ENCODE results near the gene TMEM17. TPM values are rescaled to one million over a fixed set of nuclear protein-coding genes. Genes with fewer than 3 reads are reported as not detected.

The TMEM17 gene
- polyA plus RNA-seq, 2 of the 4 experiments (the other 2 are of a cell fraction), result 5.2 to 10.2 TPM

GRCh38 chr2:62479917-62480316 lies 26.1 kb downstream of the TMEM17 start:
- no peak for TF ChIP-seq CHD2 (IDR thresholded peaks at IDR 0.05; ENCODE audit: low read length, partially characterized antibody)
- no peak for TF ChIP-seq EHF (CRISPR knock-in tag; IDR thresholded peaks at IDR 0.05)
- TF ChIP-seq TP53 (CRISPR knock-in tag; IDR thresholded peaks at IDR 0.05), result no peak
- no peak for TF ChIP-seq RARB (CRISPR knock-in tag; IDR thresholded peaks at IDR 0.05)
- TF ChIP-seq ZSCAN20 (CRISPR knock-in tag; IDR thresholded peaks at IDR 0.05), result no peak
- TF ChIP-seq HOXA7 (CRISPR knock-in tag; IDR thresholded peaks at IDR 0.05), result no peak
- no peak for TF ChIP-seq GATA3 (IDR thresholded peaks at IDR 0.05; ENCODE audit: borderline replicate concordance)
- no peak for TF ChIP-seq BCL3 (IDR thresholded peaks at IDR 0.05)
- TF ChIP-seq CEBPB (IDR thresholded peaks at IDR 0.05), result no peak
- no peak for TF ChIP-seq ZFP36 (IDR thresholded peaks at IDR 0.05; ENCODE audit: borderline replicate concordance, partially characterized antibody)
- no peak for TF ChIP-seq ELK1 (IDR thresholded peaks at IDR 0.05; ENCODE audit: low read depth, low read length)
- DNase-seq (ENCODE audit: low read depth in 1 of 2, low spot score in 1 of 2) (no peak), ATAC-seq (no peak), FAIRE-seq (no peak)
- H3K4me1 ChIP-seq, result peaks cover 1% of the 10 kb centered on the region; the same call in 1 of the 3 replicates
- 93% methylated on average over 3 of the region's 3 CpGs for WGBS (ENCODE audit: missing lambda C conversion rate)
- H3K4me3 ChIP-seq, result no peak overlapping the region
- no peak overlapping the region for H3K27ac ChIP-seq
- H3K9me3 ChIP-seq, result no peaks in the 10 kb centered on the region
- no peak overlapping the region for H3K4me2 ChIP-seq
- CTCF ChIA-PET, result no interaction called here
- POLR2A ChIA-PET, result no interaction called here

GRCh38 chr2:62478093-62478580 lies 27.9 kb downstream of the TMEM17 start:
- POLR2A ChIA-PET, result no interaction called here

More at GRCh38 chr2:62478093-62478580, 27.9 kb downstream of the TMEM17 start:
- peak overlapping the region in 1 of 2 experiments; percentile 7; a peak in 1 of 6 replicates for H3K27ac ChIP-seq
- H3K4me2 ChIP-seq, result no peak overlapping the region
- 88% methylated on average over 3 of the region's 3 CpGs for WGBS (ENCODE audit: missing lambda C conversion rate)
- no peak for TF ChIP-seq FOSB (CRISPR knock-in tag; IDR thresholded peaks at IDR 0.05)
- no peak for TF ChIP-seq ESRRA (IDR thresholded peaks at IDR 0.05; ENCODE audit: borderline replicate concordance, low read length)
- no peak for TF ChIP-seq BHLHE40 (IDR thresholded peaks at IDR 0.05; ENCODE audit: low read depth, low read length)
- TF ChIP-seq RCOR1 (IDR thresholded peaks at IDR 0.05; ENCODE audit: low read depth, low read length), result no peak
- TF ChIP-seq CBX2 (IDR thresholded peaks at IDR 0.05; ENCODE audit: borderline replicate concordance, low read depth), result no peak
- no peak for TF ChIP-seq BCL3 (IDR thresholded peaks at IDR 0.05)
- TF ChIP-seq CEBPB (IDR thresholded peaks at IDR 0.05), result no peak
- no peak for TF ChIP-seq MAX (IDR thresholded peaks at IDR 0.05)
- no peak for TF ChIP-seq ELK1 (IDR thresholded peaks at IDR 0.05; ENCODE audit: low read depth, low read length)
- no peak for TF ChIP-seq JUNB (IDR thresholded peaks at IDR 0.05)
- no peak for TF ChIP-seq NR3C1 (IDR thresholded peaks at IDR 0.05)
- TF ChIP-seq HEYL (CRISPR knock-in tag; IDR thresholded peaks at IDR 0.05), result no peak
- TF ChIP-seq NPAS2 (CRISPR knock-in tag; IDR thresholded peaks at IDR 0.05; ENCODE audit: borderline replicate concordance), result no peak
- TF ChIP-seq ZFP36 (IDR thresholded peaks at IDR 0.05; ENCODE audit: borderline replicate concordance, partially characterized antibody), result no peak
- no peak for TF ChIP-seq POLR2AphosphoS2 (conservative IDR thresholded peaks at IDR 0.05; ENCODE audit: low read length)
- TF ChIP-seq TFCP2L1 (CRISPR knock-in tag; IDR thresholded peaks at IDR 0.05), result no peak
- ATAC-seq (peak in 1 of 2 experiments; percentile 37; a peak in 2 of 6 replicates), FAIRE-seq (no peak), DNase-seq (ENCODE audit: low read depth in 1 of 2, low spot score in 1 of 2) (no peak)
- H3K4me3 ChIP-seq, result no peak overlapping the region
- no peaks in the 10 kb centered on the region for H3K9me3 ChIP-seq
- no peaks in the 10 kb centered on the region for H3K4me1 ChIP-seq
- CTCF ChIA-PET, result interaction anchor here (0.7 to 3.8 kb wide), 3 partner anchors 21 to 439 kb away, joined by 3 to 24 read pairs (median 3); no protein-coding TSS in a partner anchor
